ENCODE measurements around the gene RHOF. TPM values are rescaled to one million over a fixed set of nuclear protein-coding genes. Genes with fewer than 3 reads are reported as not detected.

Gene RHOF
- total RNA-seq, 1 donor, result 10.9 TPM

DNA sequence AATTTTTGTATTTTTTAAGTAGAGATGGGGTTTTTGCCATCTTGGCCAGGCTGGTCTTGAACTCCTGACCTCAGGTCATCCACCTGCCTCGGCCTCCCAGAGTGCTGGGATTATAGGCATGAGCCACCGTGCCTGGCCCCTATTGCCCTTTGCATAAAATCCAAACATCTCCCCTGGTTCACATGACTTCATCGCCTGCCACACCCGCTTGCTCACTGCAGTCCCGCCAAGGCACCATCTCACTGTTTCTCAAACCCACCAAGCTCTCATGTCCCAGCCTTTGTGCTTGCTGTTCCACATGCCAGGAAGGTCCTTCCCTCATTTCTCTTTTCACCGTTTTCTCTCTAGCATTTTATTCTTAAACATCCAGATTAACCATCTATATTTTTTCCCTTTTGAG lies 9.7 kb downstream of the RHOF start:
- DNase-seq (ENCODE audit: low read depth), result peak; percentile 37
- no peak for TF ChIP-seq CTCF (IDR thresholded peaks at IDR 0.05; ENCODE audit: insufficient read depth, low read length)

GRCh38 chr12:121781998-121782979 lies 11.2 kb downstream of the RHOF start:
- H3K4me3 ChIP-seq (ENCODE audit: low read depth, low read length), result no peak overlapping the region
- DNase-seq (ENCODE audit: low read depth), result no peak
- TF ChIP-seq CTCF (IDR thresholded peaks at IDR 0.05; ENCODE audit: insufficient read depth, low read length), result no peak

More for the DNA sequence above, 9.7 kb downstream of the RHOF start:
- no peak overlapping the region for H3K4me3 ChIP-seq (ENCODE audit: low read depth, low read length)

DNA sequence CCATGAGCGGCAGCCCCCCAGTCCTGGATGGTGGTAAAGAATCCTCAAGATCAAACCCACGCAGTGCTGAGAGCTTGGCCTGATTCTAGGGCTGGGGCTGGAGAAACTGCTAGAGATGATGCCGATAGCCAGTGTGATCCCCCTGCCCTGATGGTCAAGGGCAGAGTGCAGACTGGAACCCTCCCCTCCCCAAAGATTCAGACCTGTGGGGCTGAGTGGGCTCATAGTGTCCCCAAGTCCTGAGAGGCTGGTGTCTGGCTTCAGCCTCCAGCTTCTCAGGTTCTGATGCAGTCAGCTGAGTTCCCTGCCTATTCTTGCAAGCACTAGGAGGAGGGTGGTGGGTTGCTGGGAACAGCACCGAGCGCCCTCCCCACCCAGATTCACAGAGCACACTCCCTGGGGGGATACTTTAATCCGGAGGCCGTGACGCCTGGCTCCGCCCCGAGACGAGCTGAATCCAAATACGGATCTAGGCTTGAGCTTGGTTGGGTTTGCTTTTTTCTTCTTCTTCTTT lies 11.9 kb downstream of the RHOF start:
- H3K4me3 ChIP-seq (ENCODE audit: low read depth, low read length), result no peak overlapping the region
- TF ChIP-seq CTCF (IDR thresholded peaks at IDR 0.05; ENCODE audit: insufficient read depth, low read length), result no peak
- peak; percentile 39 for DNase-seq (ENCODE audit: low read depth)

- no peak for DNase-seq (ENCODE audit: low read depth)
- TF ChIP-seq CTCF (IDR thresholded peaks at IDR 0.05; ENCODE audit: insufficient read depth, low read length), result no peak
- no peak overlapping the region for H3K4me3 ChIP-seq (ENCODE audit: low read depth, low read length)
Measured at GRCh38 chr12:121780429-121780828, 13.1 kb downstream of the RHOF start.

GRCh38 chr12:121779422-121779895 lies 14.0 kb downstream of the RHOF start:
- no peak overlapping the region for H3K4me3 ChIP-seq (ENCODE audit: low read depth, low read length)
- no peak for DNase-seq (ENCODE audit: low read depth)
- no peak for TF ChIP-seq CTCF (IDR thresholded peaks at IDR 0.05; ENCODE audit: insufficient read depth, low read length)

- DNase-seq (ENCODE audit: low read depth), result no peak
- H3K4me3 ChIP-seq (ENCODE audit: low read depth, low read length), result no peak overlapping the region
- no peak for TF ChIP-seq CTCF (IDR thresholded peaks at IDR 0.05; ENCODE audit: insufficient read depth, low read length)
Measured at GRCh38 chr12:121778567-121779421, 14.7 kb downstream of the RHOF start.

All from fibroblast of the aortic adventitia (primary cell).